DMS114 treated with DMSO at 0.1 percent for 48 hours (cell line): ENCODE data around the gene CROCC2.
A peak's percentile ranks its signal among the peaks of the same experiment; 100 is the strongest.

Experiments
- DNase-seq: peaks from one replicate; lab custom pipeline; 2025; ENCODE audit not compliant: unreplicated experiment; lab: John Stamatoyannopoulos, UW

The CROCC2 gene

DNA sequence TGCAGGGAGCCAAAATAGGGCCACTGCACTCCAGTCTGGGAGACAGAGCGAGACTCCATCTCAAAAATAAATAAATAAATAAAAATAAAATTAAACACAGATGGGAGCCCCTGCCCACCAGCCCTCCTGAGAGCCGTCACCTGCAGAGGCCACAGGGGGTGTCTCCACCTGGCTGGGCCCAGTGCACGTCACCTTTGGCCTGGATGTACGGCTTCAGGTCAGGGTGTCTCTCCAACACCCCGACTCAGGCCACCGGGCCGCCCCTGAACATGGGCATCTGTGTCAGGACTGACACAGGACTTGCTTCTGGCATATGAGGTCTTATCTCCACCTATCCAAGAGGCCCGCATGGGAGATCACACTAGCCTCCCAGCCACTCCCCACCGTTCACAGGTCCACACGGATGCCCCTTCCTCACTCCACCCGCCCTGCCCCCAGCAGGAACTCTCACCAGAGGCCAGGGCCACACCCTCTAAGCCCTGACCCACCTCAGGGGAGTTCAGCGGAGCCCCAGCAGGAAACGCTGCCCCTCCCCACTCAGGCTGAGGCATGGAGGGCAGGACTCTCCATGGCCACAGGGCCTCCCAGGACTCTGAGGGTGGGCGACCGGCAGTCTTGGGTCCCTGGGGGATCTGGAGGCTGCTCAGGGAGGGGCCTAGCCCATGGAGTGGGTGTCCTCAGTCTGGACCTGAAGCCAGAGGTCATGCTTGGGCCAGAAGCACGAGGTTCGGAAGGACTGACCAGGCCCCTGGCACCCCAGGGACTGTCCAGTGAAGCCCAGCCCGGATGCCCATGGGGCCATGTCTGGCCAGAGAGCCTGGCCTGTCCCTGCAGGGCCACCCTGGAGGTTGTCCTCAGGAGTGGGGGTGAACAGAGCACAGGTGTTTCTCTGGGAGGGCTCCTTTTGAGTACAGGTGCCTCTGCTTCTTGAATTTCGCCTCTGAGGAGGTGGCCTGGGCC, 1.6 kb upstream of the CROCC2 start:
- DNase-seq, result no peak

DNA sequence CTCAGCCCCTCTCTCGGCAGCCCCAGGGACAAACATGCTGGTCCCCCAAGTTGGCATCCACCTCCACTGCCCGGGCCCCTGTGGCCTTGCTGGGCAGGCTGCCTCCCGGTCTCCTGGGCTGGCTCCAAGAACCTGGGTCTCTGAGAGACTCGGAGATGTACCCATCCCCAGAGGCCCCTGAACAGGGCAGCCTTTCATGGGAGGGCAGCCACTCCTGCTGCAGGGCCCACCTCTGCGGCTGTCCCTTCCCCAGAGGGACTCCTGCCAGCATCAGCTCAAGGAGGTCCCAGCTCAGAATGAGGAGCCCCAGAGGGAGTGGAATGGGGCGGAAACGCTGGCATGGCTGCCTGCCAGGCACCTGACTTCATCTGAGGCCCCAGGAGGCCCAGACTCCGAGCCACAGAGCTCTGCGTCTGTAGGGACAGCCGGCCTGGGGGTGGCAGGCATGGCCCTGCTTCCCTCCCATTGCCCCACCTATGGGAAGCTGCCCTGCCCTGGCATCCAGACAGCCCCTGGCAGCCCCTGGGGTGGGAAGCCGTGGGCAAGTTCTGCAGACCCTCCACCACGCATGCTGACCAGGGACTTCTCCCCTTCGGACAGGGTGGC, 857 bp upstream of the CROCC2 start:
- DNase-seq, result no peak

DNA sequence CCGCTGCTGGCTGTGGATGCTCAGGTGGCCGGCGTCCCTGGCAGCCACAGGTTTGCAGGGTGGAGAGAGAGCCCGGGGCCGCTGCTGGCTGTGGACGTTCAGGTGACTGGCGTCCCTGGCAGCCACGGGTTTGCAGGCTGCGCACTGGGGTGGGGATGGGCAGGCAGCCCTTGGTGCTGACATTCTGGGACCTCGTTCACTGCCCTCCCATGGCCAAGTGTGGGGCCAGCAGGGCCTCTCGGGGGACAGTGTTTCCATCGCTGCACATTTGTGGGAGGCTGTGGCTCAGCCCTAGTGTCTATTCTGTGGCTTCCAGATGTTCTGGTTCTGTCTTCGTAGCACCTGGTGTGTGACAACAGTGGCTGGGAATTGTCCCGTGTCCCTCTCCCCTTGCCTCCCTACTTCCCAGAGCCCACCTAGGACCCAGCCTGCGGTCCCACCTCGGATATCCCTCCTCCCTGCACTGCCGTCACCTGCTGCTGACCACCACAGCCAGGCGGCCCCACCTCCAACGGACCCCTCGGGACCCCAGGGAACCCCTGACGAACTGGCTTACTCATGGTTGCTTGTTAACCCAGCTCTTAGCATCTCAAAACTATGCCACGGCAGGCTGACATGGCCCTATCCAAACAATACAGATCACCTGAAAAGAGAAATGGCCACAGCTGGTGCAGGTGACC, 915 bp downstream of the CROCC2 start:
- DNase-seq, result no peak

DNA sequence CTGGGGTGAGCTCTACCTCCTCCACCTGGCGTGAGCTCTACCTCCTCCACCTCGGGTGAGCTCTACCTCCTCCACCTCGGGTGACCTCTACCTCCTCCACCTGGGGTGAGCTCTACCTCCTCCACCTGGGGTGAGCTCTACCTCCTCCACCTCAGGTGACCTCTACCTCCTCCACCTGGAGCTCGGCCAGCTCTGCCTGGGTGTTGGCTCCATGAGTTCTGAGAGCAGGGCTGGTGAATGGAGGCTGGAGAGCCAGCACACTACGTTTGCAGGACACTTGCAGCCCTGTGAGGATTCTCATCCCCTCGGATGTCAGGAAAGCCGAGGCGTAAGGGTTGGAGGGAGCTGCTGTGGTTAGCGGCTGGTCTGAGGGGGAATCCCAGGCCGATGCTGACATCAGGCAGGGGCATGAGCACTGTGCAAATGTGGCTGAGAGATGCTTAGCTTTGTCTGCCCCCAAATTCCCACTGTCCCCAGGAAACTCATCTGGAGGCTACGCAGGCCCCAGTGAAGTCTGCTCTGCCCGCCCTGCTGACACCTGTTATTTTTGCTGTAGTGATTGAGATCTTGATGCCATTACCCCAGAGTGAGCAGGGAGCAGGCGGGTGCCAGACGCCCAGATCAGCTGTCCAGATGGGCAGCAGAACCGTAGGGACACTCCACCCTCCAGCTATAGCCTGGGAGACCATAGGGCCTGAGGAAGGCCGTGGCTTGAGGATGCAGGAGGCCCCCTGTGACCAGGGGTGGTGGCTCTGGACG, 3.3 kb downstream of the CROCC2 start:
- no peak for DNase-seq

DNA sequence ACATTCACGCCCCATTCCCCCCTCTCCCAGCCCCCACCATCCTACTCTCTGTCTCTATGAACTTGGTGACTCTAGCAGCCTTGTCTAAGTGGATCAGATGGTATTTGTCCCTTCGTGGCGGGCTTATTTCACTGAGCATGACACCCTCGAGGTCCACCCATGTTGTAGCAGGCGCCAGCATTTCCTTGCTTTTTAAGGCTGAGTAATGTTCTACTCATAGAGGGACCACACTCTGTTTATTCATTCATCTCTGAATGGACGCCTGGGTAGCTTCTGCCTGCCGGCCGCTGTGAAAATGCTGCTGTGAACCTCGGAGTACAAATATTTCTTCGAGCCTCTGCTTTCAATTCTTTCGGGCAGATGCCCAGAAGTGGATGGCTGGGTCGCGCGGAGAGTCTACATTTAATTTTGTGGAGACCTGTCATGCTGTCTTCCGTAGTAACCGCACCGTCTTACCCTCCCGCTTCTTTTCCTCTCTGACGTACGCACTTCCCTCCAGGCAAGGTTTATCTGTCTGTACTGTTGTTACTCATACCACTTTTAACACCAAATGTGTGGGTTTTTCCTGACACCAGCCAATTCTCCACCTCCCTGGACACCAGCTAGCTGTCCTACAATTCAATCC, 5.6 kb downstream of the CROCC2 start:
- DNase-seq, result no peak

DNA sequence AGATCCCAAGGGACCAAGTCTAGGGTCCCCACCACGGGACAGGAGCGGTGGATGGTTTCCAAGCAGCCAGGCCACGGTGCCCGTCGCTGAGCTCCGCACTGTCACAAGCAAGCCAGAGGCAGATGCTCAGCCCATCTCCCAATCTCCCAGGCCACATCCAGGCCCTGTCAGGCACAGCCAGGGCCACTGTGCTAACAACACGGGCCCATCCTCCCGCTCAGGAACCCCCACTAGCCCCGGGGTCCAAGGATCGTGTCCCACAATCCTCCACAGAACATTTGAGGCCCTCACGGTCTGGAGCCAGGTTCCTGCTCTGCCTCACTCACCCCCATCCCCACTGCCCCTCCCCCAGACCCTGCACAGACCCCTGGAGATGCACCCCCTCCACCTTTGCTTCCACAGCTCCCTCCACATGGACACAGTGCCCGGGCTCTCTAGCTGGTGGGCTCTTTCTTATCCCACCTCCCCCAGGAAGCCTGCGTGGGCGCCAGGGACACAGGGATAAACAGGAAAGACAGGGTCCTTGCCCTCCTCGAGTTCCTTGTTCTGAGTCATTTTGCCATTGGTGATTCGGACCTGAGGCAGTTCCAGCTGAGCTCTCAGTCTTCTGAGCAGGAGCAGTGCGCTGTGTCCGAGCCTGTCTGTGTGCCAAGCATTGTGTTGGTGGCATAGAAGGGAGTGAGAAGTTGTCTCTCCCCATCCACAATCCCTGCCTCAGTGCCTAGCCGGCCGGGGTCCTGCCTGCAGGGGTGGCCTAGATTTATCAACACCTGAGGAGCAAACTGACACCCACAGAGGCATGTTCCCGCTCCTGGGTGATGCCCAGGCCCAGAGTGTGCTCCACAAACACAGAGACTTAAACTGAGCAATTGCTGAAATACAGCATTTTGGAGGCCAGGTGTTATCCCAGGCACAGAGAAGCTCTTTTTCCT, 7.0 kb downstream of the CROCC2 start:
- DNase-seq, result no peak

DNA sequence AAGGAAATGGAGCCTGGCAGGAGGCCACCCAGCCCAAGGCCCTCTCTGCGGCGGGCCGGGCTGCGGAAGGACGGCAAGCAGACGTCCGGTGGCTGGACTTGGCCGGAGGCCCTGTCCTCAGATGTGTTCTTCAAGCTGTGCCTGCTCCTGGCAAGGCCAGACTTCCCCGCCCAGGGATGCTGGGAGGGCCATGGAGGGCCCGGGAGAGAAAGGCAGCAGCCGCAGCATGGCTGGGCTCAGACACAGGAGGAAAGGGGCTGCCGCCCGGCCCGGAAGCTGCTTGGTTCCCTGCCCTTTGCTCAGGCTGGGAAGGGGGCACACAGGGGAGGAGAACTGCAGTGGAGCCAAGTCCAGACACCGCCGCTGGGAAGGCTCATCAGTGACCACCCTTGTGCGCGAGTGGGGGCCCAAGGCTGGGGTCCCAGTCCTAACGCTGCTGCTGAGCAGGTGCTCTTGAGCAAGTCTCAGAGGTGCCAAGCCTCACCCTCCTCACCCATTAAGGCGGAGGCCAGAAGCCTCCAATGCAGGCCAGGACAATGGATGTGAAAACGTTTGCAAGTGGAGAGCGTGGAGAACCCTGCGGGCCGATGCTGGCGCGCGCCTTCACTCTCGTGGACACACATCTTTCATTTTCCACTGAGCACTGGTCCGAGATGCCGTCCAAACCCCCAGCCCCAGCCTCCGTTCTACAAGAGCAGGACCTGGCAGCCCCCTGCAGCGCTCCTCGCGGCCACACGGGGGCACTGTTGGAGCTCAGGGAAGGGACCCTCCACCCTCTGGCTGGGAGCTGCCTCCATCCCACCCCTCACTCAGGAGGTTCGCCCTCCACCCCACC, 7.9 kb downstream of the CROCC2 start:
- peak; percentile 25 for DNase-seq

DNA sequence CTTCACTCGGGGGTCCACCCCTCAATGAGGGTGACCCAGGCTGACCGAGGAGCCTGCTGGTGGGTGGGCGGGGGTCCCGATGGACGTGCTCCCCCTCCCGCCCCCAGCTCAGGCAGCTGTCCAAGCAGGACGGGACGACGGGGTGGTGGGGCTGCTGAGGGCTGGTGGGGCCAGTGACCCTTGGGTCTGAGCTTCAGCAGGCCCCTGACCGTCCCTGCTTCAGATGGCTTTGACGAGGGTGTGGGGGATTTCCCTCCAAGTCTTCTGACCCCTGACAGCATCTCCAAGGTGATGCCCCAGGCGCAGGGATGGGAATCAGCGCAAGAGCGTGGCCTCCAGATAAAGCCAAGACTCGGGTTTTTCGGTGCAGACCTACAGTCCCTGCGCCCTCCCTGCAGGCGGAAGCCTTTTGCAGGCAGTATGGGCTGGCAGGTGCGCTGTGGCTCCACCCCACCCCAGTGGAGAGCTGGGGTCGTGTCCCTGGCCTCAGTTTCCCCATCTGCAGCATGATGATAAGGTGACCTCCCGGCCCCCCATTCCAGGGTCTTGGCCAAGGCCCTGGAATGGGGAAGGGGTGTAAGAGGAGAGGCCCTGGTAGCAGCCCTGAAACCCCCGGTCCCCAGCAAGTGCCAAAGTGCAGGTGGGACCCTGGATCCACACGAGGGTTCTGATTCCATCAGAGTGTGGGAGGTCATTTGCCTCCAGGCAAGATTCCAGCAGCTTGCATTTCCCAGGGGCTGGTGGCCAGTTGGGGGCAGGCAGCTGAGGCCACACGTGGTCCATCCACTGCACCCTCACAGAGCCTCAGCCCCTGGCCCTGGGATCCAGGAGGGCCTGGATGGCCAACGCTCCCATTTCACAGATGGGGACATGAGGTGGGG, 8.7 kb downstream of the CROCC2 start:
- DNase-seq, result no peak

DNA sequence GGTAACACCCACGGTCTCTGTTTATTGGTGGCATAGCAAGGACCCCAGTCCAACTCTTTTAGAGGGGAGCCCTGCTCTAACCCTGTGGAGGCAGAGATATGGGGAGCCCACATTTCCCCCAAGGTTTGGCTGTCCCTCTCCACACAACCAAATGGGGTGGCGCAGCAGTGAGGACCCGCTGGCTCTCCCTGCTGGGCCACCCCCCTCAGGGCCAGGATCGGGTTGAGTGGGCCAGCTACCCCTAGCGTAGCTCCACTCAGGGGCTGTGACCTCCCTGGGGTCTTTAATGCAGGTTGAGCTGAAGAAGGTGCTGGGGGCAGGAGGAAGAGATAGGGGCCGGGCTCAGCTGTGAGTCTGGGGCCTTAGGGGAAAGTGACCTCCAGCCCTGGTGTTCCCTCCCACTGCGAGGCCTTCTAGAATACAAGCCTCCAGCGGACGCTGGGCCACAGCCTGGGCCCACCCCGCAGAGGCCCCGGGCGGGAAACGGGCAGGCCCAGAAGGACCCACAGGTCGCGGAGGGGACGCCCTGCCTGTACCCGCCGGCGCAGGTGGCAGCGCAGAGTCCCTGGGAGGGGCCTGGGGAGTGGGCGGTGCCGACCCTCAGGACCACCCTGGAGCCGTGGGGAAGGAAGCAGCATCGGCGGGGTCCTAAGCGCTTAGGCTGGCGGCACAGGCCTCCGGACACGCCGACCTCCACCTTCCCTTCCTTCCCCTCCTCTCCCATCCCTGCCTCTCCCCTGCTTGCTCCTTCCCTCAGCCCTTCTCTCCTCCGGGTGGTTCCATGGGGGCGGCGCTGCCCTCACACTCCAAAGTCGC, 9.6 kb downstream of the CROCC2 start:
- DNase-seq, result no peak

DNA sequence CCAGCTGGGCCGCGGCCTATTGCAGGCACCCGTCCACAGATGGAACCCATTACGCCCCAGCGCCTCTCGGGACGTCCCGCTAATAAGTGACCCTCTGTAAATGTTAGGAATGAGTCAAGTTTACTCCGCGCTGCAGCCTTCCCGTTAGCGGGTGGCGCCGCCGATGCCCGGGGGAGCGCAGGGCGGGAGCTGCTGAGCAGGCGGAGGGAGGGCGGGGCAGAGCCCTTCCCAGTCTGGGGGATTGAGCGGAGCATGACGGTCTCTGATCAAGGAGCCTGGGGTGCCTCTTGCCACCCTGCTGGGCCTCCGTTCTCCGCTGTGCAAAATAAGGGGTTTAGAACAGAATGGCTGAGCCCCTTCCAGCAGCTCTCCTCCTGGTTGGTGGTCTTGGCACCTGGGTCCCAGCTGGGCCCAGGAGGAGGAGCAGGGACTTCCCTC, 10.5 kb downstream of the CROCC2 start:
- DNase-seq, result no peak

DNA sequence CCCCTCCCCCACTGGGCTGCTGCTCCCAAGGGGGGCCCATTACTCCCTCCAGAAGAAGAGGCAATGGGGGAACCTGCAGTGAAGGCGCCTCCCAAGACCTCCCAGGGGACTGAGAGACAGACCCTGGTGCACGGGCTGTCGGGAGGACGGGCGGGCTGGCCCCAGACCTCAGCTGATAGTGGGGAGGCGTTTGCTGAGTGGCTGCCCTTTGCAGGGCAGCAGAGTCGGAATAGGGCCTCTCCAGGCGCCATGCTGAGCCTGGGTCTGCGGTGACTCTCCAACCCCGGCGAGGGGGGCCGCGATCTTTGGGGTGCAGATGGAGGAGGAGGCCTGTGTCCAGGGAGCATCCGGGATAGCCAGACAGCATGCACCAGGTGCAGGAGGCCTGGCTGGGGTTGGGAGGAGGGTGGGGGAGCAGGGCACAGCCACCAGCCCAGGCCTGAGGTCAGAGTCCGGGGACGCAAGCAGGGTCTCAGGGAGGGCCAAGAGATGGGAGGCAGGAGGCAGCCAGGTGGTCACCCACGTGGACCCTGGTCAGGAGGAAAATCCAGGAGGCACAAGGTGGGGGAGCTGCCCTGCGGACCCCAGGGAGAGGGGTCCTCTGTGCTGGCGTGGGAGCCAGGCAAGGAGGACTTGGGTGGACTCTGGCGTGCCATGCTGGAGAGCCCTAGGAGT, 11.0 kb downstream of the CROCC2 start:
- no peak for DNase-seq

DNA sequence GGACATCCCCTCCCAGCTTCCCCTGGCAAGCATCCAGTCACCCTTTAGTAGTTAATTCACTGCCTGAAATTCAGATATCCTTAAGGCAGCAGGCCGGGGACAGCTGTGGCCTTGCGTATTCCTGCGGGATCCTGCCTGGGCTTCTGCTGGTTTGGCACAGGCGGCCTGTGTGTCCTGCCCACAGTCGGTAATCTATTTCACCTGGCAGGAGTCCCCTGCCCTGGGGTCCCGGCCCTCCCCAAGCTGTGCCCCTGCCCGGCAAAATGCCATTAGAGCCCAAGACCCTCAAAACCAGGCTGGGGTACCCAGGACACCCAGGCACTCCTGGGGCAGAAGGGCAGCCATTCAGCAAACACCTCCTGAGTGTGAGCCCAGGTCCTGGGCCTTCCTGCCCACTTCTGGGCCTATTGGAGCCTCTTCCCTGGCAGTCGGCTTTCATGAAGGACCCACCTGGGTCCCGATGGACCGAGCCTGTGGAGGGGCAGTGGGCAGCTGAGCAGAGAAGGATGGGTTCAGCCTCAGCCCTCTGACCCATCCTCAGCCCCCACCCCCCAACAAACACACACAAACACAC, 11.6 kb downstream of the CROCC2 start:
- DNase-seq, result no peak

DNA sequence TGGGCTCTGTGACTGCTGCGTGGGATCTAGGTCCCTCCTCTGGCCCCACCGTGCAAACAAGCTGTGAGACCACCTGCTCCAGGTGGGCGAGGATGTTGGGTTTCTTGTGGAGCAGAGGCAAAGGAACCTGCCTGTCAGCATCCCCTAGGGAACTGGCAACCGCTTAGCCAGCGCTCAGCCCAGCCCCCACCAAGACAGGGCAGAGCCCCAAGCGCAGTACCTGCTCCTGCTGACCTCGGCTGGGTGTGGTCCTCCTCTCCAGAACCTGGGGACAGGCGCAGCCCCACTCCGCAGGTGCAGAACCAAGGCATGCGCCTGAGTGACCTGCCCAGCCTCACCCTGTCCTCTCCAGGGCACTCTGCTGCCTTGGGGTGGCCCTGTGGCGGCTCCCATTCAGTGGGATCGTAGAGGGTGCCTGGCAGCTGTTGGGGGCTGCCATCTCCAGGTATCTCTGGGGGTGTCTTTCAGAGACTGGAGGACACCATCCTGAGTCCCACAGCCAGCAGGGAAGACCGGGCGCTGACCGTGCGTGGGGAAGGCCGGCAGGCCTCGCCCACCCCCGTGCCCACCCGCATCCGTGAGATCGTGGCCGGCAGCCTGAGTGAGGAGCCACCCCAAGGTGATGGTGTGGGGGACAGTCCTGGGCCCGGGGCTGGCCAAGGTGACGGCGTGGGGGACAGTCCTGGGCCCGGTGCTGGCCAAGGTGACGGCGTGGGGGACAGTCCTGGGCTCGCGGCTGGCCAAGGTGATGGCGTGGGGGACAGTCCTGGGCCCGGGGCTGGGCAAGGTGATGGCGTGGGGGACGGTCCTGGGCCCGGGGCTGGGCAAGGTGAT, 12.3 kb downstream of the CROCC2 start:
- DNase-seq, result no peak

DNA sequence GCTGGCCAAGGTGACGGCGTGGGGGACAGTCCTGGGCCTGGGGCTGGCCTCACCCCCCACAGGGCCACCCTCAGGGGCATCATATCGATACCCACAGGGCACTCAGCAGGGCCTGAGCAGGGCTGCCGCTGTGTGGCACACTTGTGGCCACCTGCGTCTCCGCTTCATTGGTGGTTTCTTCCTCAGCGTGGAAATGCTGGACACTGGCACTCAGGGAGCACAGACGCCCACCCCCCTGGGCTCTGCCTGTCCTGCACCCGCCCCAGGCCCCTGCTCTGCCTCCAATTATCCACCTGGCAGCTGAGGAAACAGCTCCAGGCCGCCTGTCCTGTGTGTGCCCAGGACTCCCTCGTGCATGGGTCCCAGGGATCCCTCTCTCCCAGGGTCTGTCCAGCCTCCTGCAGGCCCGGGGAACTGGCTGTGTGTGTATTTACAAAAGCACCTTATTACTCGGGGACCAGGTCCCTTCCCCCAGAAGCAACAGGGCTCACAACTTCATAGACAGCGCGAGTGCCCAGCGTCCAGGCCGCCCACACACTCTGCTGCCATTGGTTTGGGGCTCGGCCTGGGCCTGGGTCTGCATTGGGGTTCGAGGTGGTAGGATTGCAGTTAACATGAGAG, 13.1 kb downstream of the CROCC2 start:
- DNase-seq, result no peak
